Memory B cell (primary cell): ENCODE data around the gene MEF2B.
"Not testable (repeated sequence)": the region's sequence is repeated elsewhere in the genome, so short reads cannot be mapped to it uniquely, and the experiment has no call there.

Experiments
- ATAC-seq: fragments of 150-1000 bp; cut with Tn5 transposase; 2 replicates; pipeline ENCODE4 v1.10.0; 2021; ENCODE audit warnings: low read depth, mild to moderate bottlenecking, moderate library complexity
- DNase-seq, 2 donors: peaks; one replicate each; pipeline ENCODE4 v3.0.0; 2022; ENCODE audit warnings: low spot score in 2 of 2
- H3K27ac Mint-ChIP-seq: one replicate; pipeline ENCODE4 v1.8.0; 2022; ENCODE audit warnings: mild to moderate bottlenecking, moderate library complexity, mixed read lengths
- H3K27me3 Mint-ChIP-seq: one replicate; pipeline ENCODE4 v1.8.0; 2022; ENCODE audit warnings: mixed read lengths
- H3K36me3 Mint-ChIP-seq: one replicate; pipeline ENCODE4 v1.8.0; 2022; ENCODE audit warnings: mild to moderate bottlenecking, mixed read lengths
- H3K4me1 Mint-ChIP-seq: one replicate; pipeline ENCODE4 v1.8.0; 2022; ENCODE audit warnings: mixed read lengths
- H3K4me3 Mint-ChIP-seq: one replicate; pipeline ENCODE4 v1.8.0; 2022; ENCODE audit warnings: mild to moderate bottlenecking, moderate library complexity, mixed read lengths
- H3K9me3 Mint-ChIP-seq: one replicate; pipeline ENCODE4 v1.8.0; 2022; ENCODE audit warnings: mixed read lengths

MEF2B gene

GRCh38 chr19:19115954-19116353, 54.1 kb downstream of the MEF2B start:
- no peak overlapping the region for H3K4me3 Mint-ChIP-seq
- ATAC-seq (peak; percentile 75), DNase-seq (peak; percentile 47 to 54)
- peaks cover 8% of the 10 kb centered on the region for H3K36me3 Mint-ChIP-seq
- H3K4me1 Mint-ChIP-seq, result peaks cover 10% of the 10 kb centered on the region
- H3K27ac Mint-ChIP-seq, result no peak overlapping the region
- H3K27me3 Mint-ChIP-seq, result no peaks in the 10 kb centered on the region
- no peaks in the 10 kb centered on the region for H3K9me3 Mint-ChIP-seq

GRCh38 chr19:19113040-19113626, 56.9 kb downstream of the MEF2B start:
- H3K27ac Mint-ChIP-seq, result peak overlapping the region; percentile 43

GRCh38 chr19:19111967-19112580, 58.0 kb downstream of the MEF2B start:
- Mint-ChIP-seq H3K4me3 (no peak overlapping the region), H3K4me1 (peaks cover 10% of the 10 kb centered on the region), H3K27me3 (no peaks in the 10 kb centered on the region), H3K9me3 (no peaks in the 10 kb centered on the region), H3K27ac (peak overlapping the region; percentile 21), H3K36me3 (peaks cover 5% of the 10 kb centered on the region)
- DNase-seq (no peak), ATAC-seq (no peak)

More at GRCh38 chr19:19113040-19113626, 56.9 kb downstream of the MEF2B start:
- DNase-seq, result no peak
- H3K4me3 Mint-ChIP-seq, result no peak overlapping the region
- H3K36me3 Mint-ChIP-seq, result no peaks in the 10 kb centered on the region
- H3K4me1 Mint-ChIP-seq, result peaks cover 10% of the 10 kb centered on the region
- no peaks in the 10 kb centered on the region for H3K27me3 Mint-ChIP-seq
- no peak for ATAC-seq
- H3K9me3 Mint-ChIP-seq, result no peaks in the 10 kb centered on the region

GRCh38 chr19:19111136-19111835, 58.8 kb downstream of the MEF2B start:
- DNase-seq, result no peak
- no peak overlapping the region for H3K27ac Mint-ChIP-seq

GRCh38 chr19:19110410-19111135, 59.5 kb downstream of the MEF2B start:
- Mint-ChIP-seq H3K27ac (no peak overlapping the region), H3K4me3 (peak overlapping the region; percentile 11), H3K27me3 (no peaks in the 10 kb centered on the region), H3K4me1 (peaks cover 12% of the 10 kb centered on the region), H3K9me3 (no peaks in the 10 kb centered on the region), H3K36me3 (peaks cover 11% of the 10 kb centered on the region)
- ATAC-seq, result peak; percentile 69
- no peak for DNase-seq

More at GRCh38 chr19:19111136-19111835, 58.8 kb downstream of the MEF2B start:
- H3K4me3 Mint-ChIP-seq, result peak overlapping the region; percentile 11
- no peaks in the 10 kb centered on the region for H3K27me3 Mint-ChIP-seq
- no peaks in the 10 kb centered on the region for H3K9me3 Mint-ChIP-seq
- H3K4me1 Mint-ChIP-seq, result peaks cover 10% of the 10 kb centered on the region
- ATAC-seq, result no peak
- peaks cover 6% of the 10 kb centered on the region for H3K36me3 Mint-ChIP-seq

- H3K27me3 Mint-ChIP-seq, result no peaks in the 10 kb centered on the region
- no peak for ATAC-seq
- H3K27ac Mint-ChIP-seq, result no peak overlapping the region
- DNase-seq, result no peak
- H3K9me3 Mint-ChIP-seq, result no peaks in the 10 kb centered on the region
- H3K4me1 Mint-ChIP-seq, result peaks cover 12% of the 10 kb centered on the region
- H3K36me3 Mint-ChIP-seq, result peaks cover 11% of the 10 kb centered on the region
- H3K4me3 Mint-ChIP-seq, result no peak overlapping the region
Observed at GRCh38 chr19:19109601-19110000, 60.5 kb downstream of the MEF2B start.

- Mint-ChIP-seq H3K4me1 (peaks cover 9% of the 10 kb centered on the region), H3K27me3 (no peaks in the 10 kb centered on the region), H3K36me3 (peaks cover 11% of the 10 kb centered on the region), H3K9me3 (no peaks in the 10 kb centered on the region), H3K27ac (no peak overlapping the region), H3K4me3 (no peak overlapping the region)
- DNase-seq (no peak), ATAC-seq (no peak)
Observed at GRCh38 chr19:19107654-19108053, 62.4 kb downstream of the MEF2B start.

- DNase-seq, ATAC-seq, H3K4me1 Mint-ChIP-seq, H3K9me3 Mint-ChIP-seq, H3K27ac Mint-ChIP-seq, H3K27me3 Mint-ChIP-seq, H3K4me3 Mint-ChIP-seq: not testable (repeated sequence)
- peaks cover 11% of the 10 kb centered on the region for H3K36me3 Mint-ChIP-seq
Observed at GRCh38 chr19:19106938-19107337, 63.1 kb downstream of the MEF2B start.

- ATAC-seq (no peak), DNase-seq (no peak)
- Mint-ChIP-seq H3K9me3 (no peaks in the 10 kb centered on the region), H3K4me3 (peak overlapping the region; percentile 69), H3K27ac (peak overlapping the region; percentile 38), H3K4me1 (peaks cover 3% of the 10 kb centered on the region), H3K36me3 (peaks cover 11% of the 10 kb centered on the region), H3K27me3 (no peaks in the 10 kb centered on the region)
Observed at GRCh38 chr19:19106056-19106551, 64.0 kb downstream of the MEF2B start.

- Mint-ChIP-seq H3K36me3 (peaks cover 13% of the 10 kb centered on the region), H3K27ac (peak overlapping the region; percentile 38), H3K4me1 (peaks cover 4% of the 10 kb centered on the region), H3K4me3 (peak overlapping the region; percentile 69), H3K27me3 (no peaks in the 10 kb centered on the region), H3K9me3 (no peaks in the 10 kb centered on the region)
- ATAC-seq (peak; percentile 60), DNase-seq (no peak)
Observed at GRCh38 chr19:19105365-19106055, 64.6 kb downstream of the MEF2B start.

- no peak for ATAC-seq
- peaks cover 18% of the 10 kb centered on the region for H3K36me3 Mint-ChIP-seq
- peaks cover 7% of the 10 kb centered on the region for H3K4me1 Mint-ChIP-seq
- no peak overlapping the region for H3K4me3 Mint-ChIP-seq
- no peaks in the 10 kb centered on the region for H3K9me3 Mint-ChIP-seq
- no peak overlapping the region for H3K27ac Mint-ChIP-seq
- DNase-seq, result no peak
- H3K27me3 Mint-ChIP-seq, result no peaks in the 10 kb centered on the region
Observed at GRCh38 chr19:19103167-19103566, 66.9 kb downstream of the MEF2B start.

- H3K4me3 Mint-ChIP-seq, DNase-seq, H3K4me1 Mint-ChIP-seq, H3K9me3 Mint-ChIP-seq, H3K27me3 Mint-ChIP-seq, H3K27ac Mint-ChIP-seq, ATAC-seq: not testable (repeated sequence)
- peaks cover 18% of the 10 kb centered on the region for H3K36me3 Mint-ChIP-seq
Observed at GRCh38 chr19:19102566-19102965, 67.5 kb downstream of the MEF2B start.

GRCh38 chr19:19101540-19101939, 68.5 kb downstream of the MEF2B start:
- H3K27me3 Mint-ChIP-seq, result no peaks in the 10 kb centered on the region
- no peak overlapping the region for H3K4me3 Mint-ChIP-seq
- H3K27ac Mint-ChIP-seq, result no peak overlapping the region
- no peaks in the 10 kb centered on the region for H3K9me3 Mint-ChIP-seq
- no peak for ATAC-seq
- peaks cover 7% of the 10 kb centered on the region for H3K4me1 Mint-ChIP-seq
- DNase-seq, result no peak
- peaks cover 15% of the 10 kb centered on the region for H3K36me3 Mint-ChIP-seq
